SKM-1 (cell line): ENCODE data around the gene BBX.
"Not testable (repeated sequence)": the region's sequence is repeated elsewhere in the genome, so short reads cannot be mapped to it uniquely, and the experiment has no call there.

Source experiments
- DNase-seq: peaks from one replicate; lab custom pipeline; 2025; ENCODE audit not compliant: unreplicated experiment; lab: John Stamatoyannopoulos, UW

Gene BBX

DNA sequence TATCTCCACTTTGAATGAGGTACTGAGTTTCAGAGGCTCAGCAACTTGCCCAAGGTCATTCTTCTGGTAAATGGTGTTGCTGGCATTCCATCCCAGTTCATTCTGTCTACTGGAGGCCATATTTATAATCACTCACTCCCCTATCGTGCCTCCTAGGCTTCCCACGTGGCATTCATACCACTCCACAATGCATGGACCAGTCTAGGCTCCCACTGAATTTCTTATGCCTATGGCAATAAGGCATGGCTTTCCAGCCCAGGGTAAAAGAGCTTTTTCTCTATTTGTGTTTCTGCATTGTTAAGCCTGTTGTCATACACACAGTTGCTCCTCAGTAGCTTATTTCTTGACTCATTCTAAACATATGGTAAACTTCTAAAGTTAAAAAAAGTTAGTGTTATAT, 19.9 kb downstream of the BBX start:
- no peak for DNase-seq

DNA sequence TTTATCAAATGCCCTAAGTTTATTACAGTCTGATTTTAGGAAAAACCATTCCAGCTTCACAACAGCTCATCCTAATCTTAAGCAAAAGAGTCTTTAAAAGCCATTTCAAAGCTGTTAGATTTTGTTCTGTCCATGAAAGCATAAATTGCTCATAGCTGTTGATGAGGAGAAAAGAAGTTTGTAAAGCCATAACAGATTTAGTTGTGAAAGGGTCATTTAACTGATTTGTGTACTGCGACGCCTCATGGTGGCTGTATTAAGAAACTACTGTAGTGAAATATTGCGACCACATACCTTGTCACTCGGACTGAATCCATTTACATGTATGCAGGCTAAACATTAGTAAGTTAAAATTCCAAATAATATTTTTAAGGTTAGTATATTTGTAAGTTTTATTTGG, 20.9 kb downstream of the BBX start:
- DNase-seq: no peak

DNA sequence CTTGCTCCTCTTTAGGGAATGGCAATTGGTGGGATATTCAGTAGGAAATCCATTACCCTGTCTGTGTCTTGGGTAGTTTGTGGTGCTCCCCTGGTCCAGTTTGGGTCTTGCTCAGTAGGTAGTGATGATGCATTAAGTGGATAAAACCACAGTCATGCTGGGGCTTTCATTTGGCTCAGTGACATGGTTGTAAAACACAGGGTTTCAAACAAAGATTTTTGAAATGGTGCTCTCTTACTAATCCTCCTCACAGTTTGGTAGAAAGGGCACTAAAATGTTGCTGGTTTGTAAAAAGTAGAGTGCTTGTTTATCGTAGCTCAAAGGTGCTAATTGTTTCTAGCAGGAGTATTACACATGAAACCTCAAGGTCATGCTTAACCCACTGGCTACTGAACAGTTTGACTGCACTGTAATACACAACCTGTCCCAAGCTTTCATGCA, 22.9 kb downstream of the BBX start:
- no peak for DNase-seq

DNA sequence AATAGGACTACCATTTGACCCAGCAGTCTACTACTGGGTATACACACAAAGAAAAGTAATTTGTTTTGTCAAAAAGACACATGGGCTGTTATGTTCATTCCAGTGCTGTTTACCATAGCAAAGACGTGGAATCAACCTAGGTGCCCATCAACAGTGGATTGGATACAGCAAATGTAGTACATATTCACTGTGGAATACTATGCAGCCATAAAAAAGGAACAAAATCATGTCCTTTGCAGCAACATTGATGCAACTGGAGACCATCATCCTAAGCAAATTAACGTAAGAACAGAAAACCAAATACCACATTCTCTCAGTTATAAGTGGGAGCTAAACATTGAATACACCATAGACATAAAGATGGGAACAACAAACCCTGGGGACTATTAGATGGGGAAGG, 25.8 kb downstream of the BBX start:
- no peak for DNase-seq

DNA sequence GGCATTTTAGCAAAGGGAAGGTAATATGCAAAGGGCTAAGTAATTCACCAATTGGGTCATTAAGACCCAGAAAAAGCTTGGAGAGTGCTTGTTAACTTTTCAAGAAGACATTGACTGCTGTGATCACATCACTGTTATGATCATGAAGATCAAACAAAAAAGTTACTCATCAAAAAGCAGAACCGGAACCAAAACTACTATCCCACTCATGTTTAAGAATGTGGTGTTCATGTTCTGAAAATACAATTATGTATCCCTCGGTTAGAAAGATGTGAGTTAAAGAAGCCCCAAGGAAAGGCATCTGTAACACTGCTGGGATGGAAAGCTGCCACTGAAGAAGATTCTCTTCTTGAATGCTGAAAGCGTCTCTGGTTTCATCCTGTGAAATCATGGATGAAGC, 32.6 kb downstream of the BBX start:
- no peak for DNase-seq

DNA sequence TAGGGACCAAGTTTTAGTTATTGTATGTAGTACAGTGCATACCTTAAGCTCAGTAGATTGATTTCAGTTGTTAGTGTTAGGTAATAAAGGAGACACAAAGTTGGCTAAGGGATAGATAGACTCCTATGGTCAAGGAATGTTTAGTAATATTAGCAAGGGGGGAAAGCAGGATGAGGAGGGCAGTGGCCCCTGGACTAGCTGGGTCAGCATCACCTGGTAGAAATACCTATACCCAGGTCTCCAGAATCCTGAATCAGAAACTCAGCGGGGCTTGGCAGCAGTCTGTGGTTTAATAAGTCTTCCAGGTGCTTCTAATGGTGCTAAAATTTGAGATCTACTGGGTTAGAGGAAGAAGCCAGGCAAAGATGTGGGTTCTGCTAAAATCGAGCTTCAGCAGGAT, 35.0 kb downstream of the BBX start:
- no peak for DNase-seq

DNA sequence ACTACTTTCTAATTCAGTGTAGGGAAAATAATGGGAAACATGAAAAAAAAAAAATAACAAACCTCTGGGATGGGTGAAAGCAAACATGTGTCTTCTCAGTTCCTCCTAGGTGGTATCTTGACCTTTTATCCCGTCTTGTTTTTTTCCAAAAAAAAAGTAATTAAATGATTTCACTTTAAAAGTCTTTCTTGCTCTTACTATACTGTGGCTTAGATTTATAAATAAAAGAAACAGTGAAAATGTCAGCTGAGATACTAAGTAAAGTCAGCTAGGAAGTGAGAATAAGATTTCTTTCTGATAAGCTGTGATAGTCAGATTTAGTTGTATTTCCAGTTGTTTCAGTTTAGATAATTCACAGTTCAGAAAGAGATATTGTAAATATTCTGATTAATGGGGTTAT, 37.4 kb downstream of the BBX start:
- no peak for DNase-seq

DNA sequence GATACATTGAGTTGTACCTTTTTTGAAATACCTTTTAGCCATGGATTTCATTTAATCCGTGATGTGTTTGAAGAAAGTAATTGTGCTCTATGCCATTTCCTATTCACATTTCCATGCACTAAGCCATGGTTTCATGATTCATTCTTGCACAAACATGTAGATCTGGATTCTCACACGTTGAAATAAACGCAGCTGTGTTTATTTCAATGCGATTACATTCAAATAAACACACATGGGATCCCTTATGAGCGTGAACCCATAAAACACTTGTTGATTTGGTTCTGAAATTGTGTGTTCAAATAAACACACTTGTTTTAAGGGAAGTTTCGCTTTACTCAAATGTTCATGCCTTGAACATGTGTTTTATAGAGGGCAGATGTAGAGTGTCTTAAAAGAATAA, 39.2 kb downstream of the BBX start:
- DNase-seq: no peak

DNA sequence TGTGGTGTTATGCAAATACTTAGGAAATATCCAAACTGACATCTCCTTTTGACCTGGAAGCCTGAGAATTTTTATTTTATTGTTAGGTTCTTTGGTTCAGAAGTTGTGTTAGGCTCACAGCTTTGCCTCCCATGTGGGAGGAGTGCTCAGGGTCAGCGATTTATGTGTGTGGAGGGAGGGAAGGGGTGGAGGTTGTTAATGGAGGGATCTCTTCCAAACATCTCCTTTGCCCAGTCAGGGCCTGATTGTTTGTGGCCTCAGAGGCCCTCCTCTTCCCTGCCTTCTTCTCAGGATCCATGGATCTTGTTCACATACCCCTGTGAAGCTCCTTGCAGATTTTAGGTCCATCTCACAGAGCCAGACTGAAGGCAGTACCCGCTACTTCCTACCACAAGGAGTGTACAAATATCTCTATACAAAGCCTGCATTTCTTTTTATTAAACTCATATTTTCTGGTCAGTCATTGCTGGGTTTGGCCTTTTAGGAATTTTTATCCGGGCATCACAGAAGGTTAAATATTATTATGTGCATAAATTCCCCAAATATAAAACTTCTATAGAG, 40.3 kb downstream of the BBX start:
- DNase-seq: no peak

DNA sequence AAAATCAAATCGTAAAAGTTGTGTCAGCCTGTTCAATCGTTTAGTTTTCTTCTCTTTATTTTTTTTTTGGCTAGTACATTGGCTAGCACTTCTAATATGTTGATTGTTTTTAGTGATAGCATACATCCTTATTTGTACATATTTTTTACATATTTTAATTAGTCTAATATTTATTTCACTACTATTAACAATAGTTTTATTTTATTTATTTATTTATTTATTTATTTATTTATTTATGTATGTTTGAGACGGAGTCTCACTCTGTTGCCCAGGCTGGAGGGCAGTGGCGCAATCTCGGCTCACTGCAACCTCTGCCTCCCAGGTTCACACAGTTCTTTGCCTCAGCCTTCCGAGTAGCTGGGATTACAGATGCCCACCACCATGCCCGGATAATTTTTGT, 42.5 kb downstream of the BBX start:
- not testable (repeated sequence) for DNase-seq

DNA sequence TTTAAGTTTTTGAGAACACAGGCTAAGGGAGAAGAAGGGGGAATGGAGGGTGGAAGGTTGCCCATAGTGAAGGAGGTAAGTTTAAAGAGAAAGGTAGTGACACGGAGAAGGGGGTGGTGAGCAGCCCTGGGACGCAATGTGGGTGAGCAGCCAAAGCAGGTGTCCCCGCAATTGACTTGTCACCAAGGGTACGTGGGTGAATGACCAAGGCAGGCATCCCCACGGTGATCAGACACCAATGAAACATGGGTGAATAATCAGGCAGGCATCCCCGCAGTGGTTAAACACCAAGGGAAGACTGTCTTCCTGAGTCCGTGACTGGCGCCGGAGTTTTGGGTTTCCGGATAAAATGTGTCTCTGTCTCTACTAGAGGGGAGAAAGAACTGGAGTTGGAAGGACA, 48.3 kb downstream of the BBX start:
- not testable (repeated sequence) for DNase-seq

DNA sequence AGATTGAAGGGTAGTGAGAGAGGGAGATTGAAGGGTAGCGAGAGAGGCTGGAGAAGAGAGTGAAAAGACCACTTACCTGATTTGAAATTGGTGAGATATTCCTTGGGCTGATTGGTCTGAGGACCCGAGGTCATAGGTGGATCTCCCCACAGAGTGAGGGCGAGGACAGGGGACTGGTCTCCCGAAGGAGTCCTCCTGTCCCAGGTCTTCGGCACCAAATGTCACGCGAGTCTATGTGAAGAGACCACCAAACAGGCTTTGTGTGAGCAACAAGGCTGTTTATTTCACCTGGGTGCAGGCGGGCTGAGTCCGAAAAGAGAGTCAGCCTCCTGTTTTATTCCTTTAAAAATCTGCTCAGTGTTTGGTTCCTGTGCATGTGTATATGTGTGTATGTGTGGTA, 48.7 kb downstream of the BBX start:
- DNase-seq: not testable (repeated sequence)

DNA sequence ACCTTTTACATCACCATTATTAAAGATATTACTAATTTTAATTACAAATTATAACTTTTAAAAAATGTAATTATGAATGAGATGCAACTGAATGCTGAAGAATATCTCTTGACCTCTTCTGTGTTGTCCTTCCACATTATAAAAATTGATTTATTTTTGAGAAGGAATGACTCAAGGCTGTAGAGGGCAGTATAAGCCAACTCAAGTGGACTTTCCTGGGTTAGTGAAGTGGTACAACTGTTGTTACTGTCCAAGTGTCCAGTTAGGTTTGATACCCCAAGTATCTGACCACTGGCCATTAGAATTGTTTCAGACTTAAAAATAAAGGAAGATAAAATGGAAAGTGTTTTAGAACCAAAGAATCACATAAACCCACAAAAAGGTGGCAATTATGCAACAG, 51.9 kb downstream of the BBX start:
- peak; percentile 4 for DNase-seq

DNA sequence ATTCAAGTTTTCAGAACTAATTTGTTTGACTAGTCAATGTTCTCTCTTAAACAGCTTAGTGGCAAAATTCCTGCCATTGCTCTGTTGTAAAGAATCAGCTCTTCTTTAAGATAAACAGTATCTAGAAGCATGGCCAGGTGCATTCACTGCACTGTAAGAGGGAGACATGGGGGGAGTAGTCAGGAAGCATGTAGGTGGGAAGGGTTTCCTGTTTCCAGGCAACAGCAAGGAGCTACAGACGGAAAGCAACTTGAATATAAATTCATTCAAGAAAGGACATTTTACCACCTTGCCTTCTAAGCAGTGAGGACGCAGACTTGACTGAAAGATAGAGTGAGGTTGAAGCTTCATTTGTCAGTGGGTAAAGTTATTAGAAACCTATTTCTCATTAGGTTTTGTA, 55.3 kb downstream of the BBX start:
- DNase-seq: no peak

DNA sequence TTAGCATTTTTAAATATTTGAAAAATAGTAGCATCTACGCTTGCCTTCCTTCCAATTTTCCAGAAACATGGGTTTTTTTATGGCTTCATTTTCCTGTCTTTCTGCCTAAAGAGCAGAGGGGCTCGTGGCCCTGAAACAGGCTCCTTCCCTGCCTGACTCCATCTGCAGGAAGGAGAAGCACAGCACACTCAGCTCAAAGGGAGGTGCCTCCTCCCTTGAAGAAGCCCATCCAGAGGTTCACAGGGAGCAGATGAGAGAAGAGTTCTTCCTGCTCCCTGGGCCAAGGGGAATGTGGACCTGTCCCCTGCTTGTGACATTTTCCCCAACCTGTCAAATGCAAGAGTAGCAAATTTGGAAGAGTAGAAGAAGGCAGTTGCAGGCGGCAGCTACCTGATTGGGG, 55.8 kb downstream of the BBX start:
- no peak for DNase-seq

DNA sequence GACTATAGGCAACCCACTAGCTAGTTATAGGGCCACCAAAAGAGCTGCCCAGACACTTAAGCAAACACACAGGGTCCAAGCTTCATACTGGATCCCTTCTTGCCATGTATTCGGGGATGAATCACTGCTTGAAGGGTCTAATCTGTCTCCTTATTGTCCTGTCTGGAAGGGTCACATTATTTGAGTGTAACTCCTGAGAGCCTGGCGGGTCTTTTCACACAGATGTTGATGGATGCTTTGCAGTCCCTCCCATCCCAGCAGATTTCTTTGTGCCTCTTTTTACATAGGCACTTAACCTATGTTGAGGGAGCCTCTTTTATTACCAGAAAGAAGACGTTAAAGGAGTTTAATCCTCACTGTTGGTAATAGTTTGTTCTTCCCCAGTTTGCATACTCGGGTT, 56.6 kb downstream of the BBX start:
- DNase-seq: no peak

DNA sequence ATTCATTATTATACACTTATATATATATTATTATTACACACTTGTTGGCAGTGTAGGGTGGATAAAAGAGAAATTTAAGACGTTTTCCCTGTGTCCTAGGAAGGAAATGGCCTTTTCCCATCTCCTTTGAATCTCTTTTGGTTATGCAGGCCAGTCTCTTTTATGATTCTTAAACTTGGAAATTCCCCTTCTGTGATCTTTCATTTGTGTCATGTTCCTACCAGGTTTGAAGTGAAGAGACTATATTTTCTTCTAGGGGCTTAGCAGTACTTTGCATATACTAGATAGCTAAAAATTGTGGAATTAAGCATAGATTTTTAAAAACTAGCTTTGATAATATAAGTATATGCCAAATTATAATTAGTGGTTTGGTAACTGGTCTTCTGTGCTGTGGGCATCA, 58.5 kb downstream of the BBX start:
- no peak for DNase-seq

DNA sequence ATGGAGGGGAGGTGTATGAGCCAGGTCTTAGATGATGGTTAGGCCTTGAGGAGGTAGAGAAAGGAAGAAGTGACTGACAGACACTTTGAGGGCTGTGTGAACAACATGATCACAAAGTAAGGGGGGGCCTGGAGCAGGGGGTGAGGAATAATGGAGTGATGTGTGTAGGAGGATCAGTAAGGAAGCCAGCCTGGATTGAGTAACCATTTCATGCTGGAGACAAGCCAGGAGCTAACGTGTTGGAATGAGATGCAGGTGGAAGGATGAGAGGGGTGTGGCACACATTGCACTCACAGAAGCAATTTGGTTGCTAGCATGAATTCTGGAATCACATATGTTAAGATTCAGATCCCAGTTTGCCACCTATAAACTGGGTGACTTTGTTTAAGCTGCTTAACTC, 65.5 kb downstream of the BBX start:
- no peak for DNase-seq

DNA sequence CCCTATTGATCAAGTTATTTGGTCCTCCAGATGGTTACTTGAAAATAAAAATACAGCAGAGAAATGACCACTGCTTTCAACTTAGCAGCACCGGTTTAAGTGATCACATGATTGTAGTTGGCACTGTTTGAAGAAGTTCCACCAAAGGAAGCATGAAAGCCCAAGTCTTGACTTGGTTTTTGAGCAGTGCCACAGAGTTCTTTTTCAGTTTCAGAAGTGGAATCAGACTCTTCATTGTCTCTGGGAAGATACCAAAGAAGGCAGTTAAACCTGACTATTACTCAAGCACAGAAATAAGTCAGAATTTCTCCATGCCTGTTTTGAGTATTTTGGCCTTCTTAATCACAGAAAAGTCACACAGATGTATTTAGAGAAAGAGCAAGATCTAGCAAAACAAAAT, 66.7 kb downstream of the BBX start:
- DNase-seq: no peak

DNA sequence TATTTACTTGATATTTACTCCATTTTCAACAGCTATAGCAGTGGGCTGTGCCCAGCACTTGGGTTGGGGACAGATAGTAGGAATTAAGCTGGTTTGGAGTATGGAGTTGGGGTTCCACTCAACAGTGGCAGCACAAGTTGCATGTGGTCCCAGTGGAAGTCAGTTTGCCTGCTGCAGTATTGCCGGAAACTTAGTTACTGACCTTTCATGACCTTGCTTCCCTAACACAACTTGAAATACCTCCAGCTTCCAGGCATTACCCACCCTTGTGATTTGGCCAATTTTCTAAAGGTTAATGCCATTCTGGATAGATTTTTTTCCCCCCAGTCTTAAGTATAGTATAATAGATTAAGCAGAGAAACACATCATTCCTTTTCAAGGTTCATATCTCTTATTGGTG, 68.0 kb downstream of the BBX start:
- no peak for DNase-seq

DNA sequence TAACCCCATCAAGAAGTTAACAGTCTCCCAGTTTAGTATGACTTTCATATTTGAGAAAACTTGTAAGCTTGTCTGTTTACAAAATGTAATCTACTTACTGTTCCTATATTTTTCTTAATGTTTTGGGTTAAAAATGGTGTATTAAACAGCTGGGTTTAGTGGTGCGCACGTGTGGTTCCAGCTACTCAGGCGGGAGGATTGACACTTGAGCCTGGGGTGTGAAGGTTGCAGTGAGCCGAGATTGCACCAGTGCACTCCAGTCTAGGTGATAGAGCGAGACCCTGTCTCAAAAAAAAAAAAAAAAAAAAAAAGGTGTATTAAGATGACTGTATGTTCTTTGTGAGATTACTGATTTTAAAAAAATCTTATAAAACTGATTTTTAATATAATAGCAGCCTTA, 69.3 kb downstream of the BBX start:
- DNase-seq: no peak

DNA sequence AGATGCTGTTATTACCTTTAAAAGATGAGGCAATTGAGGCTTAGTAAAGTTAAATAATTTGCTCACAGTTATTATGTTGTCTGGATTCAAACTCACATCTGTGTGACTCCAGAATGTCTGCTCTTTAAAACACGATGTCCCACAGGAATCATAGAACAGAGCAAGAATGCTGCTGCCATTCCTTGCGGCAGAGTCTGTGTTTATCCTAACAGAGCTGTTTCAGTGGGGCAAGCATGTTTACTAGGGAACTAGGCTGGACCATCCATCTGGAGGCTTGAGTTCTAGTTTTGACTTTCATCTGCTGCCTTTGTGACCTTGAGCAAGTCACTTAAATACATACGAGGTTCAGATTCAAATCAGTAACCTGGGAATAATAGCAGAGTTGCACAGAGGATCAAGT, 72.1 kb downstream of the BBX start:
- no peak for DNase-seq

DNA sequence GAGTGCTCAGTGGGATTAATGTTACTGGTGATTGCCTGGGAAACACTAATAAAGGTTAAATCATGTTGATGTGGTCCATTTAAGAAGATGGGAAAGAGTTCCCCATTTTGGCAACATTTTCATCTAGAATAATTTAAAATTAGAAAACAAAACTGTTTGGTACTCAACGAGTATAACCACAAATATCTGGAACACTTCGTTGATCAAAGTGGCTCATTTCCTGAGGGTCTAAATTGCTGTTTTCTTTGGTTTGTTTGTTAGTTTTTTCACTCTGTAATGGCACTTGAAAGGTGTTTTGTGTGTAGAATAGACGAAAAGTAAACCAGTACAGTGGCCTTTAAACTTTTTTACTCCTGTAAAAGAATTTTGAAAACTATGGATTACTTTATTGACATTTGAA, 73.9 kb downstream of the BBX start:
- no peak for DNase-seq
